ENCODE measurements around the gene S100Z.
"Not testable (repeated sequence)": the region's sequence is repeated elsewhere in the genome, so short reads cannot be mapped to it uniquely, and the experiment has no call there.

Gene S100Z

DNA sequence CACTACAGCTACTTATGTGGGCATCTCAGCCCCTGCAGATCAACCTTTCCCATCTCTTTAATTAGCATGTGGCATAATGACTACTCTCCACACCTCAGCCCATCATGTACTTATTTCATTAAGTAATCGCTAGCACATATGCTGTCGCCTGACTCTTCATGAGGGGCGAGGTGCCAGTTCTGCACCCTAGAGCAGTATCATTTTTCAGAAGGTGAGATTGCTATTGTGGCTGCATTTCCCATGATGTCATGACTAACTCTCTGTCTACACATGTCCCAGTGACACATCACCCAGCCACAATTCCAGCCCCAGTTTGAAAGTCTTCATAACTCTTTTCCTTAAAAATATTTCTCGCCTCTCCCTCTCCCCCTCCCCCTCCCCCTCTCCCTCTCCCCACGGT, 38.6 kb upstream of the S100Z start:
- 100% methylated on average over 2 of the region's 5 CpGs for WGBS (ENCODE audit: insufficient coverage, insufficient read length)
- no peak overlapping the region for H3K4me3 ChIP-seq (ENCODE audit: low read length)
- no peak for DNase-seq (ENCODE audit: low read depth, low spot score)
- no peaks in the 10 kb centered on the region for H3K27me3 ChIP-seq (ENCODE audit: control insufficient read depth, insufficient read depth, low read length)
- no peaks in the 10 kb centered on the region; the same call in 1 of the 2 replicates for H3K4me1 ChIP-seq (ENCODE audit: control insufficient read depth, insufficient read depth, low read length)
- H3K27ac ChIP-seq (ENCODE audit: low read length), result no peak overlapping the region
- no peaks in the 10 kb centered on the region for H3K36me3 ChIP-seq (ENCODE audit: control insufficient read depth, insufficient read depth, low read length)
- H3K9me3 ChIP-seq (ENCODE audit: control insufficient read depth, insufficient read depth, low read length), result no peaks in the 10 kb centered on the region

GRCh38 chr5:76812209-76812608, 37.6 kb upstream of the S100Z start:
- not testable (repeated sequence) for H3K9me3 ChIP-seq (ENCODE audit: control insufficient read depth, insufficient read depth, low read length); H3K4me3 ChIP-seq (ENCODE audit: low read length); H3K27me3 ChIP-seq (ENCODE audit: control insufficient read depth, insufficient read depth, low read length); H3K27ac ChIP-seq (ENCODE audit: low read length); H3K4me1 ChIP-seq (ENCODE audit: control insufficient read depth, insufficient read depth, low read length); H3K36me3 ChIP-seq (ENCODE audit: control insufficient read depth, insufficient read depth, low read length); DNase-seq (ENCODE audit: low read depth, low spot score)
- no CpG with 5 or more reads among the region's 32 CpGs for WGBS (ENCODE audit: insufficient coverage, insufficient read length)

DNA sequence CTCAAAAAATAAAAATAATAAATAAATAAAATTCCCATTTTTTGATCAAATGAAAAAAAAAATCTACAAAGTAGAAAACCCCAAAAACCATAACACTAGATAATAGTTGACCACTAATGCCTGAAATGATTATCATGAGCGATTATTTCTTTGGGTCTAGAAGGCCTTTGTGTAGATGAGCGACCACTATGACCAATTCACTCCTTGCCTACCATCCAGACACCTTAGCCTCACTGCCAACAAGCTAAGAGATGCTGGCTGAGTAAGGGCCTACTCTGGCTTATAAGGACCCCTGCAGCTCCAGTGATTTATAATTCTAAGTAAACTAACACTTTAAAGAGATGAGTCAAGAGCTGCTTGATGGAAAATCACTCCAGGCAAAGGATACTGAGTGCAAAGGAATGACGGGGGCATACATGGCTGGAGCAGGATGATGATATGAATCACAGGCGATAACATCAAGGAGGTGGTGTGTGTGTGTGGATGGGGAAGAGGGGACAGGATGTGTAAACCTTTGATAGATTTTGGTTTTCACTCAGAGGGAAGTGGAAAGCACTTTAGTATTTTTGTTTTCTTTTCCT, 35.7 kb upstream of the S100Z start:
- Histone ChIP-seq H3K4me1 (ENCODE audit: control insufficient read depth, insufficient read depth, low read length) (no peaks in the 10 kb centered on the region), H3K9me3 (ENCODE audit: control insufficient read depth, insufficient read depth, low read length) (no peaks in the 10 kb centered on the region), H3K27ac (ENCODE audit: low read length) (no peak overlapping the region), H3K36me3 (ENCODE audit: control insufficient read depth, insufficient read depth, low read length) (no peaks in the 10 kb centered on the region), H3K27me3 (ENCODE audit: control insufficient read depth, insufficient read depth, low read length) (no peaks in the 10 kb centered on the region), H3K4me3 (ENCODE audit: low read length) (no peak overlapping the region)
- WGBS (ENCODE audit: insufficient coverage, insufficient read length), result no CpG with 5 or more reads among the region's 4 CpGs
- no peak for DNase-seq (ENCODE audit: low read depth, low spot score)

DNA sequence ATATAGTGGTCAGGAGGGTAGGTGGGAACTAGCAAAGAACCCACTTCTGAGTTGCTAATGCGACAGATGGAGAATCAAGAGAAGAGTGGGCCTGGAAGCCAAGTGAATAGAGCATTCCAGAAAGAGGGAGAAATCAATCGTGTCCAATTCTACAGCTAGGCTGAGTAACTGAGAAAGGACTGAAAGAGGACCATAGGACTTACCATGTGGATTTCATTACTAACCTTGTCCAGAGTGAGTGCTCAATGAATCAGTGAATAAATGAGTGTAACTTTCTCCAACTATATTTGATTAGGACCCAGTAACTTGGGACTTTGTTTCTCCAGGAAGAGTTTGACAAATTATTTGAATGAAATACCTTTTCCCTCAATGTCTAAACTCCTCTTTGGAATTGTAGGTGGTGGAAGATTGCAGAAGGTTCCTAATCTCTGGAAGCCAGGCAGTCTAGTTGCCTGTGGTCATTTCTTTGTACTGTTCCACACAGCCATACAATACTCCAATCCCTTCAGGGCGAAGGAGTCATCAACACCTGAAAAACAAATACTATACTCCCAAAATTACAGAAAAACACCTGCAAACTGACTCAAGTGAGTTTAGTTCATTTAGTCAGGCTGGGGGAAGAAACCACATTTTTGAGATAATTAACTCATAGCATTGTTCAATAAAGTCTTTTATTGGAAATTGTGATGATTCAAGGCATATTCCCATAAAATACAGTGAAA, 33.5 kb upstream of the S100Z start:
- no CpG with 5 or more reads among the region's 3 CpGs for WGBS (ENCODE audit: insufficient coverage, insufficient read length)
- H3K36me3 ChIP-seq (ENCODE audit: control insufficient read depth, insufficient read depth, low read length), result no peaks in the 10 kb centered on the region
- H3K4me3 ChIP-seq (ENCODE audit: low read length), result no peak overlapping the region
- H3K9me3 ChIP-seq (ENCODE audit: control insufficient read depth, insufficient read depth, low read length), result no peaks in the 10 kb centered on the region
- no peak overlapping the region for H3K27ac ChIP-seq (ENCODE audit: low read length)
- H3K4me1 ChIP-seq (ENCODE audit: control insufficient read depth, insufficient read depth, low read length), result no peaks in the 10 kb centered on the region; the same call in 1 of the 2 replicates
- no peak for DNase-seq (ENCODE audit: low read depth, low spot score)
- H3K27me3 ChIP-seq (ENCODE audit: control insufficient read depth, insufficient read depth, low read length), result no peaks in the 10 kb centered on the region

DNA sequence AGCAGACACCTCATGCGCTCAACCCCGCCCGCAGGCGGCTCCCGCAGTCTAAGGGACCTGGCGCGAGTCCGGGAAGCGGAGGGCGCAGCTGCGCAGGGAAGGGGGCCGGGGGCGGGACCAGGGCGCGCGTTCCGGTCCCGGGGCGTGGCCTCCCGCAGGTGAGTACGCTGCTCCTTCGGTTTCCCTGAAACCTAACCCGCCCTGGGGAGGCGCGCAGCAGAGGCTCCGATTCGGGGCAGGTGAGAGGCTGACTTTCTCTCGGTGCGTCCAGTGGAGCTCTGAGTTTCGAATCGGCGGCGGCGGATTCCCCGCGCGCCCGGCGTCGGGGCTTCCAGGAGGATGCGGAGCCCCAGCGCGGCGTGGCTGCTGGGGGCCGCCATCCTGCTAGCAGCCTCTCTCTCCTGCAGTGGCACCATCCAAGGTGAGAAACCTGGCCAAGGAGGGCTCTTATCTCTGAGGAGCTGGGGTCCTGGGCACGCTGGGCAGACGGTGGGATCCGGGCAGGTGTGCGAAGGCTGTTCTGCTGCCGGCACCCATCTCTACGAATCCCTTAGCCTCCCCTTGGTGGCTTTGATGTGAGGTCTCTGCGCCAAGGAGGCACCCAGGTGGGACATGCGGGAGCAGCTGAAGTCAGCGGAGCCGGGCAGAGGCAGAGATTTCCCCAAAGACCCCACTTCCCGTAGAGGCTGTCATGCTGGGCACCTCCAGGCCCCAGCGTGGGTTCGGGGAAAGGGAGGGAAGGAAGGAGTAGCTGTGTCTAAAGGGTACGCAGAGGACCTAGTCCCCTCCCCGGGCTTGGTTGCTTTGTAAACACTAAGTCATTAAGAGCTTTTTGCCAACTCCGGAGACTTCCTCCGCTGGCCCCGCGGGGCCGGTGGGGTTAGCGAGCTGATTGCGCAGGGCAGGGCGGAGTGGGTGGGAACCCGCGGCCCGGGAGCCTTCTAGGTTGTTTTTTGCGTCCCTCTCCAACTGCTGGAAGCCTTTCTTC, 30.7 kb upstream of the S100Z start, which contains the start of gene F2RL1:
Gene F2RL1, plus strand, starts transcription at position 187 of the 988 bp plus-strand sequence. Its CDS starts 153 bp downstream, at position 340.
- H3K27ac ChIP-seq (ENCODE audit: low read length), result no peak within 1 kb of the TSS
- H3K4me1 ChIP-seq (ENCODE audit: control insufficient read depth, insufficient read depth, low read length), result no peaks in the 10 kb centered on the region; the same call in 1 of the 2 replicates
- no peaks in the 10 kb centered on the region for H3K9me3 ChIP-seq (ENCODE audit: control insufficient read depth, insufficient read depth, low read length)
- H3K4me3 ChIP-seq (ENCODE audit: low read length), result peak within 1 kb of the TSS; percentile 79
- DNase-seq (ENCODE audit: low read depth, low spot score), result peak; percentile 82
- no peaks in the 10 kb centered on the region for H3K36me3 ChIP-seq (ENCODE audit: control insufficient read depth, insufficient read depth, low read length)
- WGBS (ENCODE audit: insufficient coverage, insufficient read length), result no CpG with 5 or more reads among the region's 72 CpGs
- H3K27me3 ChIP-seq (ENCODE audit: control insufficient read depth, insufficient read depth, low read length), result no peaks in the 10 kb centered on the region

DNA sequence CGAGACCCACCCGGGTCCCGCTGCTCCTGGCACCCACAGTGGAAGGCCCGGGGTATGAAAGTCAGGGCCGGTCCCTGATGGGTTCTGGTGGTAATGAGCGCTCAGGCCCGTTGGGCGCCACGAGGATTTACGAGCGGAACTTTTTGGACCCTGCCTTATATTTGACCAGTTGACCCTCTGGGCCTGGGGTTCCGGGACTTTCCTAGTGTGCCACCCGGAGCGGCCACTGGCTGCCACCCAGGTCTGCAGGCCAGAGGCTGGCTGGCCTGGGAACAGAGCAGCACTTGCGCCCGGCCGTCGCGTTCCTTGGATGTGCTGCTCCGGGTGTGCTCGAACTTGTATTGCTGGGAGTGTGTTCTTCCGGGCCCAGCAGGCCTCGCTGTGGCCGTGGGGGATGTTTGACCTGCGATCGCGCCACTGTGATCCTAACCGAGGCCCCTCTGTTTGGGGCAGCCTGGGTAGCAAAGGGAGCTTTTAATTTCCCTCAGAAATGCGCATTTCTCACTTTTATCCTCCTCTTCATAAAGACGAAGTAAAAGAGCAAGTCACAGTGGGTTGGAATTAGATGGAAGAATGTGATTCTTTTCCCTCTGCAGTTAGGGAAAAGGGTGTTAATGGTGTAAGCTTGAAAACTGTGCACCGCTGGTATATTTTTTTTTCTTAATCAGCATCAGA, 29.8 kb upstream of the S100Z start:
- DNase-seq (ENCODE audit: low read depth, low spot score), result no peak

DNA sequence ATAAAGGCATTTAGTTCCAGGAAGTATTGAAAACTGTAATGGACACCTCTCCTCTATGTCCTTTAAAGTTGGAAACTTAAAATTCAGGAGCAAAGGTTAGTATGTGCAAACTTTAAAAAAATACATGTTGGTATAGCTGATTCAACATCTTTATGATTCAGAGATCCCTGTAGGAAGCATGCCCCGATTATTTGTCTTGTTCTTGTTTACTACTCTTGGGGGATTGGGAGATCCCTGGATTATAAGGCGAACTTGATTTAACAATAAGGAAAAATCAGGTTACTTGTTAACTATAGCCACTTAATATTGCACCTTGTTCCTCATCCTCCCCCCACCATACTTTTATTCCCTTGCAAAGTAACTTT, 29.3 kb upstream of the S100Z start:
- no peaks in the 10 kb centered on the region for H3K27me3 ChIP-seq (ENCODE audit: control insufficient read depth, insufficient read depth, low read length)
- WGBS (ENCODE audit: insufficient coverage, insufficient read length), result no CpG with 5 or more reads among the region's 2 CpGs
- no peak overlapping the region for H3K27ac ChIP-seq (ENCODE audit: low read length)
- H3K36me3 ChIP-seq (ENCODE audit: control insufficient read depth, insufficient read depth, low read length), result no peaks in the 10 kb centered on the region
- no peak for DNase-seq (ENCODE audit: low read depth, low spot score)
- H3K4me3 ChIP-seq (ENCODE audit: low read length), result no peak overlapping the region
- no peaks in the 10 kb centered on the region; the same call in 1 of the 2 replicates for H3K4me1 ChIP-seq (ENCODE audit: control insufficient read depth, insufficient read depth, low read length)
- no peaks in the 10 kb centered on the region for H3K9me3 ChIP-seq (ENCODE audit: control insufficient read depth, insufficient read depth, low read length)

More for the DNA sequence above, 29.8 kb upstream of the S100Z start:
- WGBS (ENCODE audit: insufficient coverage, insufficient read length), result no CpG with 5 or more reads among the region's 31 CpGs
- Histone ChIP-seq H3K4me3 (ENCODE audit: low read length) (peak overlapping the region; percentile 79), H3K4me1 (ENCODE audit: control insufficient read depth, insufficient read depth, low read length) (no peaks in the 10 kb centered on the region; the same call in 1 of the 2 replicates), H3K36me3 (ENCODE audit: control insufficient read depth, insufficient read depth, low read length) (no peaks in the 10 kb centered on the region), H3K27ac (ENCODE audit: low read length) (no peak overlapping the region), H3K9me3 (ENCODE audit: control insufficient read depth, insufficient read depth, low read length) (no peaks in the 10 kb centered on the region), H3K27me3 (ENCODE audit: control insufficient read depth, insufficient read depth, low read length) (no peaks in the 10 kb centered on the region)

GRCh38 chr5:76821136-76821535, 28.7 kb upstream of the S100Z start:
- no peak overlapping the region for H3K4me3 ChIP-seq (ENCODE audit: low read length)

DNA sequence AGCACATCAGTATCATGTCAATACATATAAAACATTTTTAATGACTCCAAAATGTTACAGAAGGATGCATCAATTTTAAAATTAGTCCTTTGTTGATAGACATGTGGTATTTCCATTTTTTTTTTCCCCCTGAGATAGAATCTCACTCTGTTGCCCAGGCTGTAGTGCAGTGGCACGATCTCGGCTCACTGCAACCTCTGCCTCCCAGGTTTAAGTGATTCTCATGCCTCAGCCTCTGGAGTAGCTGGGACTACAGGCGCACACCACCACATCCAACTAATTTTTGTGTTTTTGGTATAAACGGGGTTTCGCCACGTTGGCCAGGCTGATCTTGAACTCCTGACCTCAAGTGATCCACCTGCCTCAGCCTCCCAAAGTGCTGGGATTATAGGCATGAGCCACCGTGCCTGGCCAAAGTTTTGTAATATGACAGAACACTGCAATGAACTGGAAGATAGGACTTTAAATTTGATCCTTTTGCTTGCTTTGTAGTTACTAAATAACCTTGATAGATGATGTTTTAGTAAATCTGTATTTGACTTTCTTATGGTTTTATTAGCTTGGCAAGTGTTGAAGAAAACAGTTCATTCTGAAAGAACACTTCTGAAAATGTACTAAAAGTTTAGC, 27.6 kb upstream of the S100Z start:
- H3K4me1 ChIP-seq (ENCODE audit: control insufficient read depth, insufficient read depth, low read length); DNase-seq (ENCODE audit: low read depth, low spot score); H3K27me3 ChIP-seq (ENCODE audit: control insufficient read depth, insufficient read depth, low read length); H3K36me3 ChIP-seq (ENCODE audit: control insufficient read depth, insufficient read depth, low read length); H3K4me3 ChIP-seq (ENCODE audit: low read length); H3K27ac ChIP-seq (ENCODE audit: low read length); H3K9me3 ChIP-seq (ENCODE audit: control insufficient read depth, insufficient read depth, low read length): not testable (repeated sequence)
- no CpG with 5 or more reads among the region's 7 CpGs for WGBS (ENCODE audit: insufficient coverage, insufficient read length)

More at GRCh38 chr5:76821136-76821535, 28.7 kb upstream of the S100Z start:
- H3K9me3 ChIP-seq (ENCODE audit: control insufficient read depth, insufficient read depth, low read length), result no peaks in the 10 kb centered on the region
- no CpG with 5 or more reads among the region's 4 CpGs for WGBS (ENCODE audit: insufficient coverage, insufficient read length)
- DNase-seq (ENCODE audit: low read depth, low spot score), result no peak
- no peaks in the 10 kb centered on the region for H3K36me3 ChIP-seq (ENCODE audit: control insufficient read depth, insufficient read depth, low read length)
- no peaks in the 10 kb centered on the region for H3K27me3 ChIP-seq (ENCODE audit: control insufficient read depth, insufficient read depth, low read length)
- H3K4me1 ChIP-seq (ENCODE audit: control insufficient read depth, insufficient read depth, low read length), result no peaks in the 10 kb centered on the region; the same call in 1 of the 2 replicates
- H3K27ac ChIP-seq (ENCODE audit: low read length), result no peak overlapping the region

Measured in iPS DF 6.9 (cell line).